HCT116 (cell line): ENCODE data around the gene IZUMO1. TPM values are rescaled to one million over a fixed set of nuclear protein-coding genes. Genes with fewer than 3 reads are reported as not detected.

Source experiments
- ATAC-seq: fragments of 200-7000 bp; cut with Tn5 transposase; 2 replicates; pipeline ENCODE4 v1.9.1; 2020; ENCODE audit warnings: mild to moderate bottlenecking, moderate library complexity
- BruUV-seq: library from RNA; stranded (reverse); fragments of 400-500 nt; replicated peaks from 2 replicates; lab custom pipeline; 2021; lab: Mats Ljungman, UMichigan
- CTCF ChIA-PET: fragments of 300-600 bp; sonication (Branson Sonifier 250); formaldehyde crosslinking; loops from one replicate; lab custom pipeline; 2021; ENCODE audit warnings: antibody characterized with exemption; lab: Charles Lee
- POLR2A ChIA-PET: fragments of 300-600, 350-600 bp; sonication (Branson Sonifier 250); formaldehyde crosslinking; loops from one replicate; lab custom pipeline; 2021; ENCODE audit warnings: antibody characterized with exemption; lab: Charles Lee
- RAD21 ChIA-PET, 2 experiments: fragments of 300-600 bp; sonication (Branson Sonifier 250); formaldehyde crosslinking; loops; one replicate each; lab custom pipeline; 2023; ENCODE audit warnings: low total read pairs in 2 of 2; ENCODE audit not compliant: uncharacterized antibody in 2 of 2, unreplicated experiment in 2 of 2, low non-redundant PET in 1 of 2; lab: Charles Lee
- DNase-seq: peaks from one replicate; pipeline ENCODE4 v3.0.0-alpha.2; 2010; ENCODE audit warnings: low read depth, low spot score
- H2AFZ ChIP-seq: fragments of 200-600 bp; shearing (Covaris generic), sonication (generic); 2 replicates; pipeline ENCODE4 v1.6.1; 2017; ENCODE audit warnings: low read depth, mixed run types, mixed read lengths, antibody characterized with exemption, low read length; ENCODE audit not compliant: poor library complexity, severe bottlenecking
- H3K27ac ChIP-seq: 2 replicates; pipeline ENCODE4 v1.5.1; 2012; ENCODE audit warnings: low read depth, low read length
- H3K27me3 ChIP-seq: fragments of 200-600 bp; sonication (generic); 2 replicates; pipeline ENCODE4 v1.6.1; 2016; ENCODE audit warnings: mixed run types, low read length, mixed read lengths; ENCODE audit not compliant: insufficient read depth
- H3K36me3 ChIP-seq, 2 experiments: fragments of 200-500 bp in 1 of 2; fragments of 200-600 bp in 1 of 2; sonication (Bioruptor generic) in 1 of 2; sonication (generic) in 1 of 2; 2 replicates each; pipeline versions ENCODE4 v1.5.1 to v1.6.1; 2014 to 2016; ENCODE audit warnings: low read length in 2 of 2, inconsistent platforms in 1 of 2, mixed read lengths in 1 of 2, mixed run types in 1 of 2; ENCODE audit not compliant: insufficient read depth in 2 of 2, control insufficient read depth in 1 of 2
- H3K4me1 ChIP-seq, 2 experiments: fragments of 200-600 bp in 1 of 2; sonication (generic) in 1 of 2; 2 replicates each; pipeline versions ENCODE4 v1.5.1 to v1.6.1; 2012 to 2017; ENCODE audit warnings: low read length in 2 of 2, inconsistent platforms in 1 of 2, mild to moderate bottlenecking in 1 of 2, mixed read lengths in 1 of 2, mixed run types in 1 of 2, moderate library complexity in 1 of 2; ENCODE audit not compliant: insufficient read depth in 2 of 2, control insufficient read depth in 1 of 2
- H3K4me2 ChIP-seq: fragments of 200-600 bp; sonication (generic); 2 replicates; pipeline ENCODE4 v1.6.1; 2017; ENCODE audit warnings: mixed run types, low read length, mixed read lengths
- H3K4me3 ChIP-seq, 2 experiments: fragments of 200-600 bp in 1 of 2; sonication (generic) in 1 of 2; replicated peaks in 1 of 2; 2 replicates each; pipeline ENCODE4 v1.5.1; 2011 to 2016; ENCODE audit warnings: low read length in 2 of 2, control low read depth in 1 of 2, low read depth in 1 of 2, mild to moderate bottlenecking in 1 of 2, mixed read lengths in 1 of 2, mixed run types in 1 of 2
- H3K79me2 ChIP-seq: fragments of 200-600 bp; sonication (generic); 2 replicates; pipeline ENCODE4 v1.6.1; 2017; ENCODE audit warnings: mild to moderate bottlenecking, mixed run types, low read length, moderate library complexity, mixed read lengths; ENCODE audit not compliant: insufficient read depth
- H3K9ac ChIP-seq: fragments of 200-600 bp; sonication (generic); 2 replicates; pipeline ENCODE4 v1.6.1; 2016; ENCODE audit warnings: low read length, mixed read lengths
- H3K9me2 ChIP-seq: fragments of 200-600 bp; sonication (generic), shearing (Covaris generic); 2 replicates; pipeline ENCODE4 v1.6.1; 2017; ENCODE audit warnings: mixed run types, mild to moderate bottlenecking, moderate library complexity; ENCODE audit not compliant: insufficient read depth
- H3K9me3 ChIP-seq, 2 experiments: fragments of 200-500 bp in 1 of 2; fragments of 200-600 bp in 1 of 2; sonication (Bioruptor generic) in 1 of 2; sonication (generic) in 1 of 2; 2 replicates each; pipeline ENCODE4 v1.6.1; 2014 to 2017; ENCODE audit warnings: low read length in 2 of 2, mixed read lengths in 2 of 2, inconsistent platforms in 1 of 2, low read depth in 1 of 2, mild to moderate bottlenecking in 1 of 2, mixed run types in 1 of 2, moderate library complexity in 1 of 2; ENCODE audit not compliant: control insufficient read depth in 1 of 2, insufficient read depth in 1 of 2
- H4K20me1 ChIP-seq: fragments of 200-600 bp; sonication (generic), shearing (Covaris generic); 2 replicates; pipeline ENCODE4 v1.6.1; 2017; ENCODE audit warnings: mixed run types, mild to moderate bottlenecking, moderate library complexity; ENCODE audit not compliant: insufficient read depth
- CTCF ChIP-seq, 3 experiments: fragments of 200-600 bp in 1 of 3; sonication (generic) in 1 of 3; IDR thresholded peaks in 2 of 3; conservative IDR thresholded peaks in 1 of 3; 2 replicates each; pipeline ENCODE4 v1.5.1; 2012 to 2017; ENCODE audit warnings: low read depth in 2 of 3, low read length in 2 of 3, antibody characterized with exemption in 1 of 3, borderline replicate concordance in 1 of 3, control low read depth in 1 of 3, mild to moderate bottlenecking in 1 of 3, mixed read lengths in 1 of 3, mixed run types in 1 of 3, moderate library complexity in 1 of 3; ENCODE audit not compliant: insufficient read depth in 1 of 3
- EZH2phosphoT487 ChIP-seq: fragments of 200-600 bp; IDR thresholded peaks from 2 replicates; pipeline ENCODE4 v1.6.1; 2018; ENCODE audit warnings: antibody characterized with exemption, borderline replicate concordance
- MAX ChIP-seq: IDR thresholded peaks from 2 replicates; pipeline ENCODE4 v1.6.1; 2012
- REST ChIP-seq: IDR thresholded peaks from 2 replicates; pipeline ENCODE4 v1.6.1; 2012; ENCODE audit warnings: low read depth
- SP1 ChIP-seq: IDR thresholded peaks from 2 replicates; pipeline ENCODE4 v1.6.1; 2012; ENCODE audit warnings: low read depth
- SRF ChIP-seq: IDR thresholded peaks from 2 replicates; pipeline ENCODE4 v1.6.1; 2012; ENCODE audit warnings: low read depth
- ZBTB33 ChIP-seq: IDR thresholded peaks from 2 replicates; pipeline ENCODE4 v1.6.1; 2011; ENCODE audit warnings: mild to moderate bottlenecking, low read length, moderate library complexity; ENCODE audit not compliant: insufficient replicate concordance; ENCODE audit errors: extremely low read depth
- intact Hi-C: fragments of 100-400 bp; cut with micrococcal nuclease; formaldehyde crosslinking; loops from 2 replicates; pipeline ENCODE4 v1.10.0; 2022
- total RNA-seq: library from RNA; stranded (reverse); gene quantifications from one replicate; pipeline ENCODE4 v1.2.1, GENCODE V29; 2021; ENCODE audit not compliant: unreplicated experiment

The IZUMO1 gene
- total RNA-seq, 1 experiment from 2014 or later = 1.7 TPM

GRCh38 chr19:48777139-48777538 lies 30.4 kb upstream of the IZUMO1 start:
- no peaks in the 10 kb centered on the region for H3K27me3 ChIP-seq
- H3K9ac ChIP-seq = no peak overlapping the region
- H3K4me2 ChIP-seq = no peak overlapping the region
- CTCF ChIA-PET = interaction anchor here (0.7 kb wide), 1 partner anchor 18 kb away, joined by 3 read pairs; no protein-coding TSS in a partner anchor
- H3K36me3 ChIP-seq = no peaks in the 10 kb centered on the region
- H3K79me2 ChIP-seq = no peaks in the 10 kb centered on the region
- no peak overlapping the region for H3K27ac ChIP-seq
- RAD21 ChIA-PET = no interaction called here
- H3K9me3 ChIP-seq = no peaks in the 10 kb centered on the region
- POLR2A ChIA-PET = no interaction called here
- no peak overlapping the region for H2AFZ ChIP-seq
- H3K9me2 ChIP-seq = no peaks in the 10 kb centered on the region
- intact Hi-C loops = no loop called here
- no peak for ATAC-seq
- H4K20me1 ChIP-seq = no peaks in the 10 kb centered on the region
- no TSS peak for BruUV-seq
- H3K4me1 ChIP-seq = peaks cover 19 to 29% of the 10 kb centered on the region in 2 experiments; a peak in 3 of 4 replicates
- H3K4me3 ChIP-seq = no peak overlapping the region
- DNase-seq = no peak
- TF ChIP-seq MAX = no peak
- no peak for TF ChIP-seq SRF
- TF ChIP-seq SP1 = no peak
- no peak for TF ChIP-seq CTCF (IDR thresholded peaks at IDR 0.05 in 2 of 3, conservative IDR thresholded peaks at IDR 0.05 in 1 of 3; ENCODE audit: borderline replicate concordance in 1 of 3, insufficient read depth in 1 of 3, low read depth in 2 of 3, low read length in 2 of 3)
- TF ChIP-seq ZBTB33 = no peak
- no peak for TF ChIP-seq REST
- no peak for TF ChIP-seq EZH2phosphoT487
